GM12892 (cell line): ENCODE results near the gene PPP1R9A.

Experiments
- DNase-seq: peaks from one replicate; pipeline ENCODE4 v3.0.0; 2011; ENCODE audit not compliant: insufficient read length
- FAIRE-seq: peaks from 2 replicates; lab custom pipeline; 2011; peaks lifted over from hg19 to GRCh38; lab: Jason Lieb, UNC
- POLR2A ChIP-seq: IDR thresholded peaks from 2 replicates; pipeline ENCODE4 v1.6.1; 2011; ENCODE audit warnings: low read depth, low read length, control low read depth
- POLR2AphosphoS5 ChIP-seq: IDR thresholded peaks from 2 replicates; pipeline ENCODE4 v1.6.1; 2011; ENCODE audit warnings: low read depth, low read length, control low read depth
- TAF1 ChIP-seq: IDR thresholded peaks from 2 replicates; pipeline ENCODE4 v1.6.1; 2011; ENCODE audit warnings: low read depth, mild to moderate bottlenecking, control low read depth, low read length, borderline replicate concordance

Gene PPP1R9A

DNA sequence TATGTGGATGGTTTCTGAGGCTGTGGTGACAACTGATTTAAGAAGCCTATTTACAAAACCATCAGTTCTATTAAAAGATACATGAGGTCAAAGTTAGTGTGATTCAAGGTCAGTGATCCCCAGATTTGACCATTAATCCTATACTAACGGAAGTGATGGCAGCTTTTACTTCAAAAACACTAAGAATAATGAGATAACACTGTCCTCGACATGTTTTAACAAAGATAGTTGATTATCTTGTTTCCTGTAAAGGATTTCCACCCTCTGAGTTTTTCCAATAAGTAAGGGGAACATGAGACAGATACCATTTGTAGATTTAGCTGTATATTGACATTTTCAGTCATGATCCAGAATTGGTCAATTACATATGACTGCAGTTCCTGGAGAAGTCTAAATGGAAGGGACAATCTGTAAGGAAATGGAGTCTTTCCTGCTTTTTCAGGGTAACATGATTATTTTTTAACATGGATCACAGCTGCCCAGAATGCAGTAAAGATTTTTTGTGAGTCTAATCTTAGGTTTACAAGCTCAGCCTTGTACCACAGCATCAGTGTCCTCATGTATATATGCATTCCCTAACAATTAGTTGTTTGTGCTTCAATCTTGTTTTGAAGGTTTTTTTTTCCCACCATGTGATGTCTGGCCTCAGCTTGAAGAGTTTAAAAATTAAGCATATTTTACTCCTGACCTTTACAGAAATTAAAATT is 188.0 kb downstream of the PPP1R9A start:
- FAIRE-seq (no peak), DNase-seq (no peak)
- no peak for TF ChIP-seq TAF1
- no peak for TF ChIP-seq POLR2A
- no peak for TF ChIP-seq POLR2AphosphoS5

DNA sequence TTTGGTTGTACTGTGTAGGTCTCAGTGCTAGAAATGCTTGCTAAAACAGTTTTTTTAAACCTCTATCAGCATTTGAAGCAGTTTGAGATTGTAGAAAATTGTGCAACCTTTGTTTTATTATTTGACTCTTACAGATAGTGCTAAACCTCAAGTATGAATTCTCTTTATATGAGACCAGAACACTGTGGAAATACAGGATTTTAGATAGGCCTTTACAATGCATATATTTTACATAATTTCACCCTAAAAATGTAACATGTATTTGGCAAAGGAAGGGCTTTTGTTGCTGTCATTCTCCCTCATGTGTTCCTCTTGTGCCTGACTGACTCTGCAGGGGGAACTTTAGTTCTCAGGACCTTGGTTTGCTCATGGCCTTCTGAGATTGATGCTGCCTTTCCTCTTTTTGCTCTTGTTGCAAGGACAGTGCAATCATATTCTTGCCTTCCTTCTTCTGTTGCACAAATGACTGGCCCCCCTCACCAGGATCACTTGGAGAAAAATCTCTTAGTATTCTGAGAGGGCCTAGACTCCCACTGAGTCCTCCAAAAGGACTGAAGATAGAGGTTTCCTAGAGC is 188.7 kb downstream of the PPP1R9A start:
- DNase-seq (no peak), FAIRE-seq (no peak)
- no peak for TF ChIP-seq TAF1

DNA sequence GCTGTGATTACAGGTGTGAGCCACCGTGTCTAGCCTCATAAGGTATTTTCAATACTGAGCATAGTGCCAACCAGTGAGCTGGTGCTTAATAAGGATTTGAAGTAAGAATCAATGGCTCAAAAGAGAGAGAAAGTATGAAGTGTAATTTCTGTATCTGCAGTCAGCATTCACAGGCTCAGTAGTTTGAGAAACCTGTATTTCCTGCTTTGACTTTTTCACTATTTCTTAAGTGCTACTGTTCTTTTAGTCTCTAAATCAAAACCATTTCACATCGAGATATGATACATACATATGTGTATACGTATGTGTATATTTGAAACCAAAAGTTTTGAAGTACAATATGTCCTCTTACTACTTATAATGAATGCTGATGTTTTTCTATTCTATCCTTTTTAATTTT is 189.9 kb downstream of the PPP1R9A start:
- TF ChIP-seq TAF1 (no peak), POLR2AphosphoS5 (no peak), POLR2A (no peak)
- DNase-seq (no peak), FAIRE-seq (no peak)

DNA sequence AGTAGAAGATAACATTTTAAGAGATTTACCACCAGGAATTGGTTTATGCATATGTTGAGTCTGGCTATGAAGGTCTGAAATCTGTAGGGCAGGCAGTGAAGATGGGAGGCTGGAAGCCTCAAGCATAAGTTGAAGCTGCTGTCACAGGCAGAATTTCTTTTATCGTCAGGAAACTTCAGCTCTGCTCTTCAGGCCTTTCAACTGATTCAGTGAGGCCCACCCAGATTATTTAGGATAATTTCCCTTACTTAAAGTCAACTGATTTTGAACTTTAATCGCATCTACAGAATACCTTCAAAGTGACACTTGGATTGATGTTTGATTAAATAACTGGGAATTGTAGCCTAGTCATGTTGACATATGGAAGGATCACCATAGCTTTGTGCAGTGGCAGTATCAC is 190.5 kb downstream of the PPP1R9A start:
- no peak for TF ChIP-seq POLR2AphosphoS5
- no peak for TF ChIP-seq TAF1
- no peak for TF ChIP-seq POLR2A
- FAIRE-seq (no peak), DNase-seq (no peak)

DNA sequence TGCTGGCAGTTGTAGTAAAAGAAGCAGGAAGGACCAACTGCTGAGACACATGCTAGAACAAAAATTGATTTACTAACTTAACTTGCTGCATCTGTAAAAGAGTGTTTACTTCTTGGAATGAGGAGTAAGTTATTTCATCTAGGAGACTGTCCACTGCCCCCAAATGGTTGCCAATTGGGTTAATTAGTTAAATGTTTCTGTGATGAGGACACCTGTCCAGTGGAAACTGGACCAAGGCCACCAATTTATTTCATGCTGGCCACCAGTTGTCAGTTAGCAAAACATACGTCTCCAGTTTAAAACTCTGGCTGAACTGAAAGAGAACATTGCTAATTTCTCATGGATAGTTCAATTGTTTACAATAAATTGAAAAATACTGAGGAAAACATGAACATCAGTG is 191.7 kb downstream of the PPP1R9A start:
- FAIRE-seq, result no peak
- TF ChIP-seq TAF1, result no peak
- TF ChIP-seq POLR2A, result no peak
- TF ChIP-seq POLR2AphosphoS5, result no peak

DNA sequence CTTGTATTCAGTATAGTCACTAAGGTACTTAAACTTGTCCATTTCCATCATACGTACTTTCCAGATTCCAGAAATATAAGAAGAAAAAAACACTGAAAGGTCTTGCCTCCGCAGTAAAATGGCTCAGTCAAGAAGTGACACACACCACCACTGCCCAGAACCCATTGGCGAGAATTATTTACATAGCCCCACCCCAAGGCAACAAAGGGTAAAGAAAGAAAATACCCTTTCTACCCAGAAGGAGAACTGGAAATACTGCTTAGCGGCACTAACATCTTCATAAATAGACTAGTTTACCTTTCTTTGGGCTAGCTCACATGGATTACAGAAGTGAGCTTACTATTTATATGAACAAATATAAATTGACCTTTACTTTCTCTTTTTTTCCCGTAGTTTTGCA is 194.0 kb downstream of the PPP1R9A start:
- no peak for FAIRE-seq
- DNase-seq, result no peak

More for the DNA sequence above, 191.7 kb downstream of the PPP1R9A start:
- DNase-seq, result no peak

DNA sequence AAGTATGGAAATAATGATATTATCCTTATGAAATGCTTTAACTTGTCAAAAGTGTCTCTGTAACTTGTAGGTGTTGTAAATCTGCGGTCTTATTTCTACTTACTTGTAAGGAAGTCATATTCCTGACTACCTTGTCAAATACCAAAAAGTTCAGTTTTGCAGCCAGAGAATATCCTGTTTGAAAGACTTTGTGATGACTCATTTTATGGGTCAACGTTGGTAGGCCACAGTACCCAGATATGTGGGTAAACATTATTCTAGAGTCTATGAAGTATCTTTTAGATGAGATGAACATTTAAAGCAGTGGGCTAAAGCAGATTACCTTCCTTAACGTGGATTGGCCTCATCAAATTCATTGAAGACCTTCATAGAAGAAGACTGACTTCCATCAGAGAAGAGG is 195.3 kb downstream of the PPP1R9A start:
- FAIRE-seq (no peak), DNase-seq (no peak)
- TF ChIP-seq POLR2A (no peak), POLR2AphosphoS5 (no peak), TAF1 (no peak)

More for the DNA sequence above, 194.0 kb downstream of the PPP1R9A start:
- TF ChIP-seq POLR2A, result no peak
- no peak for TF ChIP-seq POLR2AphosphoS5
- TF ChIP-seq TAF1, result no peak

DNA sequence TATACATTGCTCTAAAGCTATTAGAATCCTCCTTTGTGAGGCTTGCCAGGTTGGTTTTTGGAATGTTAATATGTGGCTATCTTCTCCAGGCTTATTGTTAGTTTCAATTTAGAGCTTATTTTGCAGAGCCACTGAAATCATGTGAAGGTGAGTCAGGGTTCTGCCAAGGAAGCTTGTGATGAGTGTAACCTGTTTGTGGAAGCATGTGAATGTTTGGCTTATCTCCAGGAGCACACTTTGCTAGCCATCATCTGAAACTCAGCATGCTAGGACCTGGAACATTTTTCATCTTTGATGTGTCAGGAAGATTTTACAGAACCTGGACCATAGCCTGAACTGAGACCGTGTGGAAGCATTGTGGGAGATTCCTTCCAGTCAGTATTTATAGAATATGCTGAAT is 197.3 kb downstream of the PPP1R9A start:
- TF ChIP-seq POLR2AphosphoS5 (no peak), TAF1 (no peak), POLR2A (no peak)
- DNase-seq (no peak), FAIRE-seq (no peak)

DNA sequence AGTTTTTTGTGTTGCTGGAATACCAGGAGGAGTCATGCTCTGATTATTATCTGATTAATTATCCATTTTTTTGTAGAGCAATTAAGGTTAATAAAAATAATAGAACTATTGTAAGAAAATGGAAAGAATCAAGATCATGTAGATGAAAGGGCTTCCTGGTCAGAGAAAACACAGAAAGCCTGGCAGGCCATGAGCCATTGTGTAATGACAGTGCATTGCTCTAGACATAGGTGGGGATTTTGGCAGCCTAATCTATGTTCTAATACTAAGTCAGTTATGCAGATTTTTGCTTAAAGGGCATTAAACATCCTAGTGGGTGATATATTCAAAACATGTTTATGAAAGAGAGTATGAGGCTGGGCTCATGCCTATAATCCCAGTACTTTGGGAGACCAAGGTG is 198.2 kb downstream of the PPP1R9A start:
- DNase-seq (no peak), FAIRE-seq (no peak)
- TF ChIP-seq POLR2A, result no peak
- TF ChIP-seq POLR2AphosphoS5, result no peak
- TF ChIP-seq TAF1, result no peak

DNA sequence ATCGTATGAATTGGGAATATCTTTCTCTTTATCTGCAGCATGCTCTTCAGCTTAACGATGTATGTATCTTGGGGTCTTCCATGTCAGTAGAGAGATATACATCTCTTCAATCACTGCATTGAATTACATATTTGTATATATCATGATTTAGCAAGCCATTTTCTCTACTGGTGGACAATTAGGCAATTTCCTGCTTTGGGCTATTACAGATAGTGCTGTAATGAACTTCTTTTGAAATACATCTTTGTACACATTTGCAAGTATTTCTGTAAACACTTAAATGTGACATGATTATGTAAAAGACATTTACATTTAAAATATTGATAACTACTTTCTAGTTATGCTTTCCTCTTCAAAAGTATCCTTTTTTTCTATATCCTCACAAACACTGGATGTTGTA is 199.0 kb downstream of the PPP1R9A start:
- no peak for DNase-seq
- TF ChIP-seq POLR2A, result no peak
- FAIRE-seq, result no peak

DNA sequence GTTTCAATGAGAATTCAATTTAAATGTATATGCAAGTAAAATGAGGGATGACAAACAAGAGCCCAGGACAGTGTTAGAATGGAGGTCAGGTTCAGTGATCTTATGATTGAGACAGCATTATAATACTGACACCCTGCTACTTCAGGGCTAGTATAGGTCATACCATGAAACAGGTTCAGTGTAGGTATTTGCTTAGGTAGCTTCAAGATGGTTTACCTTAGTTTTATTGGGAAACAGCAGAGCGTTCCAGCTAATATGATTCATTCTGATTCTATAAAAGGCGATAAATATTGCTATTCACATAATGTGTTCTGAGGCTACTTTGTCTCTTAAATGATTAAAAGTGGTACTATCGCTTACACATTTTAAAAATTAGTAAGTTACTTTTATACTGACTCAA is 203.3 kb downstream of the PPP1R9A start:
- FAIRE-seq (no peak), DNase-seq (no peak)
- TF ChIP-seq POLR2AphosphoS5 (no peak), POLR2A (no peak), TAF1 (no peak)

DNA sequence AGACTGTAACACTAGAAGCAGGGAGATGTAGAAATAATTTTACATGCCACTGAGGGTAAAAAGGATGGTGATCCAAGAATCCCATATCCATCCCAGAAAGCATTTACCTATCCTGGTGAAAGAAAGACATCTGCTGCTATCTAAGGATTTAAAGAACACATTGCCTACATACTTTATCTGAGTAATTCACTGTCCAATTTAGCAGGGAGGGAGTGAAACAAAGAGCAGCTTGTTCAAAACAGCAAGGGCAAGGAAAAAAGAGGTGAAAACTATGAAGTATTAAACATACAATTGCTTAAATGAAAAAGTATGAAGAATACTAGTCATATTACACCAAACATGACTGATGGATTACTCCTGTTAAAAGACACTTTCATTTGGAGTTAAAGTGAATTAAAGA is 206.2 kb downstream of the PPP1R9A start:
- DNase-seq, result no peak
- no peak for FAIRE-seq
- TF ChIP-seq POLR2A (no peak), POLR2AphosphoS5 (no peak), TAF1 (no peak)
